ENCODE data around the gene FGFRL1.

DNA sequence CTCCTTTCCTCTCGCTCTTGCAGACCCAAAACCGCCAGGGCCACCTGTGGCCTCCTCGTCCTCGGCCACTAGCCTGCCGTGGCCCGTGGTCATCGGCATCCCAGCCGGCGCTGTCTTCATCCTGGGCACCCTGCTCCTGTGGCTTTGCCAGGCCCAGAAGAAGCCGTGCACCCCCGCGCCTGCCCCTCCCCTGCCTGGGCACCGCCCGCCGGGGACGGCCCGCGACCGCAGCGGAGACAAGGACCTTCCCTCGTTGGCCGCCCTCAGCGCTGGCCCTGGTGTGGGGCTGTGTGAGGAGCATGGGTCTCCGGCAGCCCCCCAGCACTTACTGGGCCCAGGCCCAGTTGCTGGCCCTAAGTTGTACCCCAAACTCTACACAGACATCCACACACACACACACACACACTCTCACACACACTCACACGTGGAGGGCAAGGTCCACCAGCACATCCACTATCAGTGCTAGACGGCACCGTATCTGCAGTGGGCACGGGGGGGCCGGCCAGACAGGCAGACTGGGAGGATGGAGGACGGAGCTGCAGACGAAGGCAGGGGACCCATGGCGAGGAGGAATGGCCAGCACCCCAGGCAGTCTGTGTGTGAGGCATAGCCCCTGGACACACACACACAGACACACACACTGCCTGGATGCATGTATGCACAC is 13.6 kb downstream of the FGFRL1 start:
- TF ChIP-seq, protein P1, sequence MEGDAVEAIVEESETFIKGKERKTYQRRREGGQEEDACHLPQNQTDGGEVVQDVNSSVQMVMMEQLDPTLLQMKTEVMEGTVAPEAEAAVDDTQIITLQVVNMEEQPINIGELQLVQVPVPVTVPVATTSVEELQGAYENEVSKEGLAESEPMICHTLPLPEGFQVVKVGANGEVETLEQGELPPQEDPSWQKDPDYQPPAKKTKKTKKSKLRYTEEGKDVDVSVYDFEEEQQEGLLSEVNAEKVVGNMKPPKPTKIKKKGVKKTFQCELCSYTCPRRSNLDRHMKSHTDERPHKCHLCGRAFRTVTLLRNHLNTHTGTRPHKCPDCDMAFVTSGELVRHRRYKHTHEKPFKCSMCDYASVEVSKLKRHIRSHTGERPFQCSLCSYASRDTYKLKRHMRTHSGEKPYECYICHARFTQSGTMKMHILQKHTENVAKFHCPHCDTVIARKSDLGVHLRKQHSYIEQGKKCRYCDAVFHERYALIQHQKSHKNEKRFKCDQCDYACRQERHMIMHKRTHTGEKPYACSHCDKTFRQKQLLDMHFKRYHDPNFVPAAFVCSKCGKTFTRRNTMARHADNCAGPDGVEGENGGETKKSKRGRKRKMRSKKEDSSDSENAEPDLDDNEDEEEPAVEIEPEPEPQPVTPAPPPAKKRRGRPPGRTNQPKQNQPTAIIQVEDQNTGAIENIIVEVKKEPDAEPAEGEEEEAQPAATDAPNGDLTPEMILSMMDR (IDR thresholded peaks at IDR 0.05; ENCODE audit: low read depth, low read length): no peak
- TF ChIP-seq POLR2A (IDR thresholded peaks at IDR 0.05; ENCODE audit: extremely low read depth, insufficient read length) (no peak), MYC (IDR thresholded peaks at IDR 0.05; ENCODE audit: low read depth, low read length) (no peak)
- TF ChIP-seq, protein P2, sequence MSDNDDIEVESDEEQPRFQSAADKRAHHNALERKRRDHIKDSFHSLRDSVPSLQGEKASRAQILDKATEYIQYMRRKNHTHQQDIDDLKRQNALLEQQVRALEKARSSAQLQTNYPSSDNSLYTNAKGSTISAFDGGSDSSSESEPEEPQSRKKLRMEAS (IDR thresholded peaks at IDR 0.05; ENCODE audit: low read depth, low read length): no peak

Data from NB4 (cell line).